Endothelial cell of umbilical vein (primary cell): ENCODE data around the gene IFT74. TPM values are rescaled to one million over a fixed set of nuclear protein-coding genes. Genes with fewer than 3 reads are reported as not detected.

ENCODE experiments used
- BruUV-seq: library from RNA; stranded (reverse); fragments of 400-500 nt; replicated peaks from 2 replicates; lab custom pipeline; 2021; lab: Mats Ljungman, UMichigan
- CTCF ChIA-PET: fragments of 300-600, 350-600 bp; sonication (Branson Sonifier 250); formaldehyde crosslinking; loops from one replicate; lab custom pipeline; 2021; ENCODE audit warnings: antibody characterized with exemption, inconsistent platforms; lab: Charles Lee
- POLR2A ChIA-PET: fragments of 300-600, 350-600 bp; sonication (Branson Sonifier 250); formaldehyde crosslinking; loops from one replicate; lab custom pipeline; 2021; ENCODE audit warnings: antibody characterized with exemption, inconsistent platforms; lab: Charles Lee
- DNase-seq: peaks from one replicate; pipeline ENCODE4 v3.0.0-alpha.2; 2011; ENCODE audit warnings: low read depth, low spot score
- FAIRE-seq: peaks from 2 replicates; lab custom pipeline; 2011; peaks lifted over from hg19 to GRCh38; lab: Jason Lieb, UNC
- H2AFZ ChIP-seq: 2 replicates; pipeline ENCODE4 v1.6.0; 2012; ENCODE audit warnings: low read depth, low read length, control low read depth, inconsistent platforms
- H3K27ac ChIP-seq: 2 replicates; pipeline ENCODE4 v1.5.1; 2011; ENCODE audit warnings: low read depth, mild to moderate bottlenecking, control low read depth, low read length, moderate library complexity; ENCODE audit not compliant: insufficient read depth
- H3K27me3 ChIP-seq, 2 experiments: 2 replicates each; pipeline versions ENCODE4 v1.6.0 to v1.6.1; 2011; ENCODE audit warnings: low read length in 2 of 2, mixed read lengths in 1 of 2; ENCODE audit not compliant: control insufficient read depth in 2 of 2, insufficient read depth in 2 of 2
- H3K36me3 ChIP-seq, 2 experiments: 2 replicates in 1 of 2; 3 replicates in 1 of 2; pipeline ENCODE4 v1.5.1; 2011; ENCODE audit warnings: low read length in 2 of 2, mild to moderate bottlenecking in 1 of 2, moderate library complexity in 1 of 2; ENCODE audit not compliant: control insufficient read depth in 2 of 2, insufficient read depth in 2 of 2; ENCODE audit errors: extremely low read depth in 1 of 2
- H3K4me1 ChIP-seq: 3 replicates; pipeline ENCODE4 v1.5.1; 2011; ENCODE audit warnings: mild to moderate bottlenecking, low read length; ENCODE audit not compliant: control insufficient read depth, insufficient read depth; ENCODE audit errors: extremely low read depth
- H3K4me2 ChIP-seq: 2 replicates; pipeline ENCODE4 v1.6.1; 2011; ENCODE audit warnings: low read length, control low read depth, mixed read lengths; ENCODE audit not compliant: insufficient read depth
- H3K4me3 ChIP-seq, 3 experiments: fragments of 200-600 bp in 1 of 3; sonication (generic), shearing (Covaris generic) in 1 of 3; replicated peaks in 1 of 3; 2 replicates each; pipeline ENCODE4 v1.5.1; 2011 to 2016; ENCODE audit warnings: control low read depth in 3 of 3, low read length in 3 of 3, mild to moderate bottlenecking in 2 of 3, inconsistent platforms in 1 of 3, low read depth in 1 of 3, moderate library complexity in 1 of 3; ENCODE audit not compliant: insufficient read depth in 1 of 3
- H3K79me2 ChIP-seq: 2 replicates; pipeline ENCODE4 v1.6.0; 2012; ENCODE audit warnings: low read length, inconsistent platforms; ENCODE audit not compliant: control insufficient read depth, insufficient read depth
- H3K9ac ChIP-seq: replicated peaks from 2 replicates; pipeline ENCODE3; 2011; ENCODE audit warnings: low read length, control low read depth; ENCODE audit not compliant: insufficient read depth; ENCODE audit errors: extremely low read depth
- H3K9me1 ChIP-seq: replicated peaks from 3 replicates; pipeline ENCODE4 v1.6.0; 2011; ENCODE audit warnings: mild to moderate bottlenecking, low read length; ENCODE audit not compliant: control insufficient read depth, insufficient read depth; ENCODE audit errors: extremely low read depth
- H3K9me3 ChIP-seq: replicated peaks from 2 replicates; pipeline ENCODE4 v1.5.1; 2012; ENCODE audit warnings: low read length, inconsistent platforms; ENCODE audit not compliant: control insufficient read depth, insufficient read depth
- H4K20me1 ChIP-seq: replicated peaks from 2 replicates; pipeline ENCODE3; 2011; ENCODE audit warnings: mild to moderate bottlenecking, low read length; ENCODE audit not compliant: control insufficient read depth, insufficient read depth; ENCODE audit errors: extremely low read depth
- CTCF ChIP-seq, 2 donors: IDR thresholded peaks; 1 replicate in 1 of 2; 2 replicates in 1 of 2; pipeline ENCODE4 v1.5.1; 2011; ENCODE audit warnings: low read length in 2 of 2, mild to moderate bottlenecking in 2 of 2, moderate library complexity in 2 of 2, control low read depth in 1 of 2, inconsistent platforms in 1 of 2, low read depth in 1 of 2; ENCODE audit not compliant: insufficient read depth in 1 of 2; ENCODE audit errors: extremely low read depth in 1 of 2
- EZH2 ChIP-seq: IDR thresholded peaks from 2 replicates; pipeline ENCODE4 v1.6.1; 2012; ENCODE audit warnings: borderline replicate concordance, low read depth, mild to moderate bottlenecking, moderate library complexity, low read length, inconsistent platforms; ENCODE audit not compliant: severe bottlenecking
- GATA2 ChIP-seq: IDR thresholded peaks from 2 replicates; pipeline ENCODE4 v1.7.0; 2011; ENCODE audit warnings: low read depth, mild to moderate bottlenecking, moderate library complexity, mixed read lengths, low read length; ENCODE audit not compliant: insufficient read length, insufficient read depth
- JUN ChIP-seq: IDR thresholded peaks from 2 replicates; pipeline ENCODE4 v1.6.1; 2011; ENCODE audit warnings: borderline replicate concordance, low read depth; ENCODE audit not compliant: insufficient read length, insufficient read depth
- POLR2A ChIP-seq: IDR thresholded peaks from 2 replicates; pipeline ENCODE4 v1.6.1; 2012; ENCODE audit warnings: low read depth, mild to moderate bottlenecking, control low read depth, low read length
- POLR2AphosphoS5 ChIP-seq: IDR thresholded peaks from 2 replicates; pipeline ENCODE4 v1.6.1; 2012; ENCODE audit warnings: low read depth, mild to moderate bottlenecking, control low read depth, low read length, moderate library complexity; ENCODE audit not compliant: insufficient read depth
- dilution Hi-C: fragments of 300-500 bp; cut with MboI; formaldehyde crosslinking; loops from one replicate; pipeline ENCODE4 v1.15.0; 2019; ENCODE audit warnings: low sequenced_read_pairs; ENCODE audit not compliant: extremely low pct_ligation_motif_present
- intact Hi-C: fragments of 100-400 bp; cut with micrococcal nuclease; formaldehyde crosslinking; loops from one replicate; pipeline ENCODE4 v1.10.0; 2022
- polyA plus RNA-seq, 4 experiments: library from polyadenylated mRNA; depleted of rRNA in 3 of 4; stranded (reverse) in 3 of 4; unstranded in 1 of 4; fragments of >200 nt; gene quantifications; 2 replicates each; pipeline versions ENCODE4 v1.2.1 to v1.2.3, GENCODE V29; 2011 to 2012; ENCODE audit warnings: missing spikeins in 1 of 4
- total RNA-seq: library from RNA; stranded (reverse); gene quantifications from 2 replicates; pipeline ENCODE4 v1.2.3, GENCODE V29; 2021

IFT74 gene
- total and polyA plus RNA-seq, 2 donors (not counting 3 experiments of a cell fraction or from before 2014, with no cell fraction given), result 3.4 to 10.8 TPM

GRCh38 chr9:27073841-27074728 lies 117.9 kb downstream of the IFT74 start:
- Histone ChIP-seq H3K27ac (no peak overlapping the region), H3K9me3 (no peaks in the 10 kb centered on the region), H3K79me2 (no peaks in the 10 kb centered on the region), H2AFZ (no peak overlapping the region), H3K27me3 (no peaks in the 10 kb centered on the region), H3K9me1 (no peaks in the 10 kb centered on the region), H3K4me1 (peaks cover 8% of the 10 kb centered on the region), H3K4me2 (no peak overlapping the region), H3K36me3 (no peaks in the 10 kb centered on the region), H3K9ac (no peak overlapping the region), H4K20me1 (no peaks in the 10 kb centered on the region), H3K4me3 (no peak overlapping the region)
- intact Hi-C loops (no loop called here), dilution Hi-C loops (no loop called here)
- FAIRE-seq (no peak), DNase-seq (no peak)
- CTCF ChIA-PET, result interaction anchor here (0.7 to 0.9 kb wide), 2 partner anchors 11 to 20 kb away, joined by 3 read pairs; no protein-coding TSS in a partner anchor
- TF ChIP-seq POLR2AphosphoS5 (no peak), GATA2 (no peak), JUN (no peak), CTCF (IDR thresholded peaks at IDR 0.05; ENCODE audit: extremely low read depth in 1 of 2, insufficient read depth in 1 of 2, low read depth in 1 of 2, low read length in 2 of 2) (no peak), EZH2 (no peak), POLR2A (no peak)
- no TSS peak for BruUV-seq
- POLR2A ChIA-PET, result no interaction called here
